ENCODE results near the gene OTOS. TPM values are rescaled to one million over a fixed set of nuclear protein-coding genes. Genes with fewer than 3 reads are reported as not detected.

The OTOS gene
- total and polyA plus RNA-seq, 2 of the 4 experiments (the other 2 are of a cell fraction): 0.34 TPM; not detected in 1

DNA sequence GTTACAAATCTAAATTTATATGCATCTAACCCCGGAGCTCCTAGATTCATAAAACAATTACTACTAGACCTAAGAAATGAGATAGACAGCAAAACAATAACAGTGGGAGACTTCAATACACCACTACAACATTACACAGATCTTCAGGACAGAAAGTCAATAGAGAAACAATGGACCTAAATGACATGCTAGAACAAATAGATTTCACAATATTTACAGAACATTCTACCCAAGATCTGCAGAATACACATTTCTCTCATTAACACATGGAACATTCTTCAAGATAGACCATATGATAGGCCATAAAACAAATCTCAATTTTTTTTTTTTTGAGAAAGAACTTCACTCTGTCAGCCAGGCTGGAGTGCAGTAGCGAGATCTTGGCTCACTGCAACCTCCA lies 42.1 kb downstream of the OTOS start:
- Histone ChIP-seq H4K8ac (ENCODE audit: low read depth in 2 of 2, low read length in 2 of 2) (no peak overlapping the region), H4K91ac (ENCODE audit: insufficient read depth, low read depth, low read length) (no peak overlapping the region), H3K9ac (ENCODE audit: low read depth, low read length) (no peak overlapping the region), H3K36me3 (ENCODE audit: control insufficient read depth, insufficient read depth, low read length) (no peaks in the 10 kb centered on the region), H2AK9ac (replicated peaks; ENCODE audit: low read depth, low read length, poor library complexity) (no peak overlapping the region), H3K4me2 (ENCODE audit: low read depth, low read length) (no peak overlapping the region), H3K79me1 (ENCODE audit: low read depth in 1 of 2, low read length in 2 of 2) (no peaks in the 10 kb centered on the region), H2BK20ac (ENCODE audit: low read depth, low read length) (no peak overlapping the region), H3K18ac (ENCODE audit: low read depth, low read length) (no peak overlapping the region), H3K4ac (ENCODE audit: low read depth, low read length) (no peak overlapping the region), H3K27ac (ENCODE audit: insufficient read depth, low read length) (no peak overlapping the region), H3K56ac (ENCODE audit: extremely low read depth, insufficient read depth, low read length) (no peak overlapping the region), H2BK5ac (ENCODE audit: low read depth, low read length, poor library complexity, severe bottlenecking) (no peak overlapping the region), H2BK15ac (ENCODE audit: low read depth, low read length) (no peak overlapping the region), H3K9me1 (ENCODE audit: insufficient read depth, low read length) (no peaks in the 10 kb centered on the region), H2BK120ac (ENCODE audit: low read depth, low read length) (no peak overlapping the region), H3K14ac (replicated peaks; ENCODE audit: low read depth, low read length) (no peak overlapping the region), H3K9me3 (ENCODE audit: control insufficient read depth, insufficient read depth, low read length) (no peaks in the 10 kb centered on the region), H3K4me3 (ENCODE audit: insufficient read depth, low read depth, low read length) (no peak overlapping the region), H3K23ac (ENCODE audit: low read depth, low read length) (no peak overlapping the region), H2AK5ac (ENCODE audit: low read depth, low read length) (no peak overlapping the region), H4K20me1 (ENCODE audit: insufficient read depth, low read length) (no peaks in the 10 kb centered on the region), H3K27me3 (ENCODE audit: control insufficient read depth, insufficient read depth, low read length) (peaks cover 22% of the 10 kb centered on the region), H2AFZ (replicated peaks; ENCODE audit: low read length, poor library complexity) (no peak overlapping the region), H4K5ac (ENCODE audit: low read depth, low read length) (no peak overlapping the region), H3K4me1 (ENCODE audit: control insufficient read depth, insufficient read depth, low read length) (no peaks in the 10 kb centered on the region)
- no TSS peak for BruUV-seq (replicated peaks)
- ATAC-seq (ENCODE audit: low read depth) (no peak), DNase-seq (no peak)
- in situ Hi-C loops (cut with MboI; ENCODE audit: low sequenced_read_pairs) (no loop called here), dilution Hi-C loops (cut with HindIII; ENCODE audit: low sequenced_read_pairs, unreplicated experiment) (no loop called here), intact Hi-C loops (cut with micrococcal nuclease) (no loop called here)
- ChIA-PET CTCF (no interaction called here), POLR2A (ENCODE audit: unreplicated experiment) (no interaction called here)
- no CpG with 5 or more reads among the region's 2 CpGs for WGBS, 2 experiments (ENCODE audit: extremely low coverage in 2 of 2, insufficient read length in 1 of 2)
- no peak for TF ChIP-seq MAZ (IDR thresholded peaks at IDR 0.05; ENCODE audit: borderline replicate concordance, low read depth, low read length)
- TF ChIP-seq CEBPB (IDR thresholded peaks at IDR 0.05; ENCODE audit: low read depth, low read length): 0 out of 2 replicates have a peak, but pooled peaks have one; percentile 3
- TF ChIP-seq RFX5 (IDR thresholded peaks at IDR 0.05; ENCODE audit: low read depth, low read length): no peak
- TF ChIP-seq, protein P1, sequence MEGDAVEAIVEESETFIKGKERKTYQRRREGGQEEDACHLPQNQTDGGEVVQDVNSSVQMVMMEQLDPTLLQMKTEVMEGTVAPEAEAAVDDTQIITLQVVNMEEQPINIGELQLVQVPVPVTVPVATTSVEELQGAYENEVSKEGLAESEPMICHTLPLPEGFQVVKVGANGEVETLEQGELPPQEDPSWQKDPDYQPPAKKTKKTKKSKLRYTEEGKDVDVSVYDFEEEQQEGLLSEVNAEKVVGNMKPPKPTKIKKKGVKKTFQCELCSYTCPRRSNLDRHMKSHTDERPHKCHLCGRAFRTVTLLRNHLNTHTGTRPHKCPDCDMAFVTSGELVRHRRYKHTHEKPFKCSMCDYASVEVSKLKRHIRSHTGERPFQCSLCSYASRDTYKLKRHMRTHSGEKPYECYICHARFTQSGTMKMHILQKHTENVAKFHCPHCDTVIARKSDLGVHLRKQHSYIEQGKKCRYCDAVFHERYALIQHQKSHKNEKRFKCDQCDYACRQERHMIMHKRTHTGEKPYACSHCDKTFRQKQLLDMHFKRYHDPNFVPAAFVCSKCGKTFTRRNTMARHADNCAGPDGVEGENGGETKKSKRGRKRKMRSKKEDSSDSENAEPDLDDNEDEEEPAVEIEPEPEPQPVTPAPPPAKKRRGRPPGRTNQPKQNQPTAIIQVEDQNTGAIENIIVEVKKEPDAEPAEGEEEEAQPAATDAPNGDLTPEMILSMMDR (conservative IDR thresholded peaks at IDR 0.05; ENCODE audit: low read depth, low read length): no peak
- TF ChIP-seq NFE2L2 (IDR thresholded peaks at IDR 0.05; ENCODE audit: low read depth, low read length): no peak
- TF ChIP-seq MAFK (IDR thresholded peaks at IDR 0.05; ENCODE audit: low read depth, low read length): no peak

Measured in IMR-90 (cell line).